ENCODE data around the gene GRK1. TPM values are rescaled to one million over a fixed set of nuclear protein-coding genes. Genes with fewer than 3 reads are reported as not detected.

The GRK1 gene
- total RNA-seq, 2 donors from 2014 or later, result 0.10 TPM; not detected in 1

DNA sequence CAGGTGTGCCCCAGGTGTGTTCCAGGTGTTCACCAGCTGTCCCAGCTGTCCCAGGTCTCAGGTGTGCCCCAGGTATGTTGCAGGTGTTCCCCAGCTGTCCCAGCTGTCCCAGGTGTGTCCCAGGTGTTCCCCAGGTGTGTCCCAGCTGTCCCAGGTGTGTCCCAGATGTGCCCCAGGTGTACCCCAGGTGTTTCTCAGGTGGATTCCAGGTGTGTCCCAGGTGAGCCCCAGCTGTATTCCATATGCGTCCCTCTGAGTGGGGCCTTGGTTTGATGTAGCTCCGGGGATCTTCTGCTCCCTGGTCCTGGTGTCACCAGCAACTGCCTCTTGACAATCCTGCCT lies 719 bp upstream of the GRK1 start:
- no peaks in the 10 kb centered on the region for H3K4me1 ChIP-seq
- no peaks in the 10 kb centered on the region for H3K9me3 ChIP-seq
- H3K9ac ChIP-seq (ENCODE audit: low read depth in 2 of 2, low read length in 2 of 2), result no peak overlapping the region
- H3K4me3 ChIP-seq, result no peak overlapping the region
- TF ChIP-seq, protein P1, sequence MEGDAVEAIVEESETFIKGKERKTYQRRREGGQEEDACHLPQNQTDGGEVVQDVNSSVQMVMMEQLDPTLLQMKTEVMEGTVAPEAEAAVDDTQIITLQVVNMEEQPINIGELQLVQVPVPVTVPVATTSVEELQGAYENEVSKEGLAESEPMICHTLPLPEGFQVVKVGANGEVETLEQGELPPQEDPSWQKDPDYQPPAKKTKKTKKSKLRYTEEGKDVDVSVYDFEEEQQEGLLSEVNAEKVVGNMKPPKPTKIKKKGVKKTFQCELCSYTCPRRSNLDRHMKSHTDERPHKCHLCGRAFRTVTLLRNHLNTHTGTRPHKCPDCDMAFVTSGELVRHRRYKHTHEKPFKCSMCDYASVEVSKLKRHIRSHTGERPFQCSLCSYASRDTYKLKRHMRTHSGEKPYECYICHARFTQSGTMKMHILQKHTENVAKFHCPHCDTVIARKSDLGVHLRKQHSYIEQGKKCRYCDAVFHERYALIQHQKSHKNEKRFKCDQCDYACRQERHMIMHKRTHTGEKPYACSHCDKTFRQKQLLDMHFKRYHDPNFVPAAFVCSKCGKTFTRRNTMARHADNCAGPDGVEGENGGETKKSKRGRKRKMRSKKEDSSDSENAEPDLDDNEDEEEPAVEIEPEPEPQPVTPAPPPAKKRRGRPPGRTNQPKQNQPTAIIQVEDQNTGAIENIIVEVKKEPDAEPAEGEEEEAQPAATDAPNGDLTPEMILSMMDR (IDR thresholded peaks at IDR 0.05), result no peak
- no peak overlapping the region for H3K27ac ChIP-seq
- intact Hi-C loops (cut with DNase I), result no loop called here
- H3K36me3 ChIP-seq, result no peaks in the 10 kb centered on the region
- DNase-seq, result no peak
- H3K27me3 ChIP-seq, result no peaks in the 10 kb centered on the region

DNA sequence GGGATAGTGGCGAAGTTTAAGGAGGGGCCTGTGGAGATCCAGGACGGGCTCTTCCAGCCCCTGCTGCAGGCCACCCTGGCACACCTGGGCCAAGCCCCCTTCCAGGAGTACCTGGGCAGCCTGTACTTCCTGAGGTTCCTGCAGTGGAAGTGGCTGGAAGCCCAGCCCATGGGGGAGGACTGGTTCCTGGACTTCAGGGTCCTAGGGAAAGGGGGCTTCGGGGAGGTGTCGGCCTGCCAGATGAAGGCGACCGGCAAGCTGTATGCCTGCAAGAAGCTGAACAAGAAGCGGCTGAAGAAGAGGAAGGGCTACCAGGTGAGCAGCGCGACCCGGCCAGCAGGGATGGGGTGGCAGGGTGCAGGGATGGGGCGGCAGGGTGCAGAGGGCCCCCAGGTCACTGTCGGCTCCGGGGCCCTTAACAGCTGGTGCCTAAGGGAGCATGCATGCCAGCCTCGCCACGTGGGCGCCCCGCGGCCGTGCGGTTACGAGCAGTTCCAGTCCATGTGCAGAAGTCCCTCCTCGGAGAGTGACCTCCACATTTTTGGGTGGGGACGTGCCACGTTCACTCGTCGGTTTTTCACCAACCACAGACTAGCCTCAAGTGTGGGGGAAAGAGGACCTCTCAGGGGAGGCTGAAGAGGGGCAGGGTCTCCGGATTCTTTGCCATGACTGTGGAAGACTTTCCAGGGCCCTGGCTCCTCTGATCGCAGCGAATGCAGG lies 912 bp downstream of the GRK1 start:
- DNase-seq, result no peak
- Histone ChIP-seq H3K9me3 (no peaks in the 10 kb centered on the region), H3K27ac (no peak overlapping the region), H3K36me3 (no peaks in the 10 kb centered on the region), H3K27me3 (no peaks in the 10 kb centered on the region), H3K4me3 (no peak overlapping the region), H3K4me1 (no peaks in the 10 kb centered on the region), H3K9ac (ENCODE audit: low read depth in 2 of 2, low read length in 2 of 2) (no peak overlapping the region)
- intact Hi-C loops (cut with DNase I), result no loop called here
- TF ChIP-seq, protein P1 (IDR thresholded peaks at IDR 0.05), result no peak

DNA sequence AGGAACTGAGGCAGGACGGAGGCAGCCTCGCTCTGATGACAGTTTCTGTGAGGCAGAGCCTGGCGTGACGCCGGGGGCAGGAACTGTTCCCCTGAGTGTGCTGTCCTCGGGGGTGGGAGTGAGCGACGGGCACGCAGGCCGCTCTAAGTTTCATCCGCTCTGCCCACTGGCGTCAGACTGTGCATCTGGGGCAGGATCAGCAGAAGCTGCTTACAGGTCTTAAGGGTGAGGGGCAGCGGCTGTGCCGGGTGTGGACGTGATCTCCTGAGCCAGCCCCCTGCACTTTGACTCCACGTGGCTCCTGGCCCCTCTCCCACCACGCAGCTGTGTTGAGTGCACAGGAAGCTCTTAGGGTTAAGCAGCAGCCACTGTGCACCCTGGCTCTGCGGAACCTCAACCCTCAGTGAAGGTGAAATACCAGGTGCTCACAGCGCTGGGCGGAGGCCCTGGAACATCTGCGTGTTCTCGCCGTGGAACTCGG lies 1.5 kb downstream of the GRK1 start:
- no peaks in the 10 kb centered on the region for H3K36me3 ChIP-seq
- no peak overlapping the region for H3K27ac ChIP-seq
- TF ChIP-seq, protein P1 (IDR thresholded peaks at IDR 0.05), result no peak
- H3K9ac ChIP-seq (ENCODE audit: low read depth in 2 of 2, low read length in 2 of 2), result no peak overlapping the region
- no peaks in the 10 kb centered on the region for H3K9me3 ChIP-seq
- no peaks in the 10 kb centered on the region for H3K4me1 ChIP-seq
- intact Hi-C loops (cut with DNase I), result no loop called here
- no peaks in the 10 kb centered on the region for H3K27me3 ChIP-seq
- H3K4me3 ChIP-seq, result no peak overlapping the region
- DNase-seq, result no peak

DNA sequence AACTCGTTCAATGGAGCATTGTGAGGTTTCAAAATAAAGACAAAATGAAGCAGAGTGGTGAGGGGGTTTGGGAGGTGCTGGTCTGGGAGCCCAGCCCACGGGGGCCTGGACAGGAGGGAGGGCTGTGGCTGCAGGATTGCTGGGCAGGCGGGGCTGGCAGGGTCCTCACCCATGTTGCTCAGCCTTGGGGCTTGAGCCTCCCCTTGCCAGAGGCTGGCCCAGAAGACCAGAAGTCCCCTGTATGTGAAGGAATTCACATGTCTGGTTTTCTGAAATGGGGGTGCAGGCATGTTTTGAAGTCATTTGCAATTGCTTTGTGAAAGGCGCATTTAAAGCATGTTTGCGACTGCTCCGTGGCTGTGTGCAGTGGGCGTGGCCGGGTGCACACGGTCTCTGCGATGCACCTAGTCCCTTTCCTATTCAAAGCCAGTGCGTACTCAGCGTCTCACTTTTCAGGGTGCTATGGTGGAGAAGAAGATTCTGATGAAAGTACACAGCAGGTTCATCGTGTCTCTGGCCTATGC lies 2.3 kb downstream of the GRK1 start:
- no peaks in the 10 kb centered on the region for H3K9me3 ChIP-seq
- H3K4me3 ChIP-seq, result no peak overlapping the region
- intact Hi-C loops (cut with DNase I), result no loop called here
- TF ChIP-seq, protein P1 (IDR thresholded peaks at IDR 0.05), result no peak
- no peak overlapping the region for H3K9ac ChIP-seq (ENCODE audit: low read depth in 2 of 2, low read length in 2 of 2)
- H3K27ac ChIP-seq, result no peak overlapping the region
- no peaks in the 10 kb centered on the region for H3K27me3 ChIP-seq
- no peak for DNase-seq
- H3K36me3 ChIP-seq, result no peaks in the 10 kb centered on the region
- no peaks in the 10 kb centered on the region for H3K4me1 ChIP-seq

DNA sequence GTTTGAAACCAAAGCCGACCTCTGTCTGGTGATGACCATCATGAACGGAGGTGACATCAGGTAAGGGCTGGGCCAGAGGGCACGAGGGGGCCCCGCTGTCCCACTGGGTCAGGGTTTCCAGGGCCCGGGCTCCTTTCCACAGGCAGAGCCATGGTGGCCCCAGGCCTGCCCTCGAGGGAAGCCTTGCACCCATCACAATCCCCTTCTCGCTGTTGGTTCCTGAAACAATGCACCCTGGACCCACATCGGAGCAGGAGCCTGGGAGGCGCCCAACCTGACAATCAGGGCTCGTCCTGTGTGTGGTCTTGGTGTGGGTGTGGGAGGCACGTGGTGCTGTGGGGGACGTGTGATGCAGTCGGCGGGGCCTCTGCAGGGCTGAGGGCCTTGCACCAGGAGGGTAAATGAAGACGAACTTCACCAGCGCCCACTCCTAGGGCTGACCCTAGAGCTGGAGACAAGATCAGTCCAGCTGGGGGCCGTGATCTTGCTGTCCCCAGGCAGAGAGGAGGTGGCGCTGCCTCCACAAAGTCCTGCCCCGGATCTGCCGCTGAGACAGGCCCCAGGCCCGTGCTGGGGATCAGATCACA lies 2.8 kb downstream of the GRK1 start:
- Histone ChIP-seq H3K4me1 (no peaks in the 10 kb centered on the region), H3K36me3 (no peaks in the 10 kb centered on the region), H3K9me3 (no peaks in the 10 kb centered on the region), H3K4me3 (no peak overlapping the region), H3K27ac (no peak overlapping the region), H3K9ac (ENCODE audit: low read depth in 2 of 2, low read length in 2 of 2) (no peak overlapping the region), H3K27me3 (no peaks in the 10 kb centered on the region)
- DNase-seq, result no peak
- TF ChIP-seq, protein P1 (IDR thresholded peaks at IDR 0.05), result no peak
- intact Hi-C loops (cut with DNase I), result no loop called here
